ENCODE data around the gene PARD3. TPM values are rescaled to one million over a fixed set of nuclear protein-coding genes. Genes with fewer than 3 reads are reported as not detected.

PARD3 gene
- total and polyA plus RNA-seq, 10 of the 15 experiments (the other 5 are each of a cell fraction or from before 2014, with no cell fraction given), result 2.6 to 43.1 (median 13.9) TPM

- no peaks in the 10 kb centered on the region for H3K79me2 ChIP-seq (ENCODE audit: control insufficient read depth, insufficient read depth, low read length)
- no peaks in the 10 kb centered on the region for H3K9me3 ChIP-seq (replicated peaks; ENCODE audit: control insufficient read depth, insufficient read depth, low read length)
- no peak for FAIRE-seq
- no peak overlapping the region for H2AFZ ChIP-seq (ENCODE audit: control insufficient read depth, low read depth, low read length)
- intact Hi-C loops (cut with micrococcal nuclease; ENCODE audit: unreplicated experiment), result no loop called here
- POLR2A ChIA-PET, result interaction anchor here (0.9 to 1.3 kb wide), 4 partner anchors 13 to 73 kb away, joined by 3 to 8 read pairs (median 3); no protein-coding TSS in a partner anchor
- no peaks in the 10 kb centered on the region for H3K4me1 ChIP-seq (ENCODE audit: control insufficient read depth, insufficient read depth, low read length)
- peaks cover 0 to 11% of the 10 kb centered on the region in 2 experiments; a peak in 2 of 4 replicates for H3K27me3 ChIP-seq (replicated peaks in 1 of 2; ENCODE audit: control insufficient read depth in 2 of 2, insufficient read depth in 2 of 2, low read length in 1 of 2)
- CTCF ChIA-PET, result interaction anchor here (1.4 to 9.8 kb wide), 3 partner anchors 13 to 69 kb away, joined by 4 to 90 read pairs (median 54); no protein-coding TSS in a partner anchor
- no peak for DNase-seq (ENCODE audit: low read depth, low spot score)
- RAD21 ChIA-PET (ENCODE audit: unreplicated experiment), result interaction anchor here (0.7 to 3.5 kb wide), 11 partner anchors 9 to 65 kb away, joined by 3 to 18 read pairs (median 4); no protein-coding TSS in a partner anchor
- H3K27ac ChIP-seq (ENCODE audit: control insufficient read depth, insufficient read depth), result no peak overlapping the region
- SMC1A ChIA-PET (ENCODE audit: uncharacterized antibody, unreplicated experiment), result interaction anchor here (0.8 to 7.3 kb wide), 9 partner anchors 9 to 72 kb away, joined by 3 to 56 read pairs (median 4); no protein-coding TSS in a partner anchor
- H3K9ac ChIP-seq (ENCODE audit: control insufficient read depth, insufficient read depth, low read length), result no peak overlapping the region
- ATAC-seq, result peak; percentile 57
- no peaks in the 10 kb centered on the region for H4K20me1 ChIP-seq (ENCODE audit: control insufficient read depth, insufficient read depth)
- WGBS (ENCODE audit: insufficient coverage, insufficient replicate concordance, low lambda C conversion rate, missing lambda C conversion rate), result 27% methylated on average over 7 of the region's 7 CpGs
- H3K4me2 ChIP-seq (ENCODE audit: control insufficient read depth, insufficient read depth), result no peak overlapping the region
- no peak overlapping the region for H3K4me3 ChIP-seq
- H3K36me3 ChIP-seq (ENCODE audit: control insufficient read depth in 2 of 2, insufficient read depth in 2 of 2, low read length in 1 of 2), result no peaks in the 10 kb centered on the region
- BruUV-seq (replicated peaks), result no TSS peak
- in situ Hi-C loops (cut with MboI), result no loop called here
- no peak for TF ChIP-seq NFXL1 (IDR thresholded peaks at IDR 0.05; ENCODE audit: borderline replicate concordance)
- TF ChIP-seq ZNF217 (IDR thresholded peaks at IDR 0.05), result no peak
- TF ChIP-seq, protein P1, sequence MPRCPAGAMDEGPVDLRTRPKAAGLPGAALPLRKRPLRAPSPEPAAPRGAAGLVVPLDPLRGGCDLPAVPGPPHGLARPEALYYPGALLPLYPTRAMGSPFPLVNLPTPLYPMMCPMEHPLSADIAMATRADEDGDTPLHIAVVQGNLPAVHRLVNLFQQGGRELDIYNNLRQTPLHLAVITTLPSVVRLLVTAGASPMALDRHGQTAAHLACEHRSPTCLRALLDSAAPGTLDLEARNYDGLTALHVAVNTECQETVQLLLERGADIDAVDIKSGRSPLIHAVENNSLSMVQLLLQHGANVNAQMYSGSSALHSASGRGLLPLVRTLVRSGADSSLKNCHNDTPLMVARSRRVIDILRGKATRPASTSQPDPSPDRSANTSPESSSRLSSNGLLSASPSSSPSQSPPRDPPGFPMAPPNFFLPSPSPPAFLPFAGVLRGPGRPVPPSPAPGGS (IDR thresholded peaks at IDR 0.05; ENCODE audit: borderline replicate concordance, insufficient read depth, low read depth, low read length, poor library complexity, severe bottlenecking), result no peak
- no peak for TF ChIP-seq SMAD5 (IDR thresholded peaks at IDR 0.05; ENCODE audit: low read depth)
- TF ChIP-seq, protein P2, sequence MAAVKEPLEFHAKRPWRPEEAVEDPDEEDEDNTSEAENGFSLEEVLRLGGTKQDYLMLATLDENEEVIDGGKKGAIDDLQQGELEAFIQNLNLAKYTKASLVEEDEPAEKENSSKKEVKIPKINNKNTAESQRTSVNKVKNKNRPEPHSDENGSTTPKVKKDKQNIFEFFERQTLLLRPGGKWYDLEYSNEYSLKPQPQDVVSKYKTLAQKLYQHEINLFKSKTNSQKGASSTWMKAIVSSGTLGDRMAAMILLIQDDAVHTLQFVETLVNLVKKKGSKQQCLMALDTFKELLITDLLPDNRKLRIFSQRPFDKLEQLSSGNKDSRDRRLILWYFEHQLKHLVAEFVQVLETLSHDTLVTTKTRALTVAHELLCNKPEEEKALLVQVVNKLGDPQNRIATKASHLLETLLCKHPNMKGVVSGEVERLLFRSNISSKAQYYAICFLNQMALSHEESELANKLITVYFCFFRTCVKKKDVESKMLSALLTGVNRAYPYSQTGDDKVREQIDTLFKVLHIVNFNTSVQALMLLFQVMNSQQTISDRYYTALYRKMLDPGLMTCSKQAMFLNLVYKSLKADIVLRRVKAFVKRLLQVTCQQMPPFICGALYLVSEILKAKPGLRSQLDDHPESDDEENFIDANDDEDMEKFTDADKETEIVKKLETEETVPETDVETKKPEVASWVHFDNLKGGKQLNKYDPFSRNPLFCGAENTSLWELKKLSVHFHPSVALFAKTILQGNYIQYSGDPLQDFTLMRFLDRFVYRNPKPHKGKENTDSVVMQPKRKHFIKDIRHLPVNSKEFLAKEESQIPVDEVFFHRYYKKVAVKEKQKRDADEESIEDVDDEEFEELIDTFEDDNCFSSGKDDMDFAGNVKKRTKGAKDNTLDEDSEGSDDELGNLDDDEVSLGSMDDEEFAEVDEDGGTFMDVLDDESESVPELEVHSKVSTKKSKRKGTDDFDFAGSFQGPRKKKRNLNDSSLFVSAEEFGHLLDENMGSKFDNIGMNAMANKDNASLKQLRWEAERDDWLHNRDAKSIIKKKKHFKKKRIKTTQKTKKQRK (IDR thresholded peaks at IDR 0.05; ENCODE audit: low read depth, low read length), result no peak
- no peak for TF ChIP-seq NBN (IDR thresholded peaks at IDR 0.05)
- TF ChIP-seq NFYA (IDR thresholded peaks at IDR 0.05; ENCODE audit: borderline replicate concordance, low read depth, low read length), result no peak
- no peak for TF ChIP-seq ZNF24 (IDR thresholded peaks at IDR 0.05)
- no peak for TF ChIP-seq BCLAF1 (IDR thresholded peaks at IDR 0.05)
- TF ChIP-seq, protein P3, sequence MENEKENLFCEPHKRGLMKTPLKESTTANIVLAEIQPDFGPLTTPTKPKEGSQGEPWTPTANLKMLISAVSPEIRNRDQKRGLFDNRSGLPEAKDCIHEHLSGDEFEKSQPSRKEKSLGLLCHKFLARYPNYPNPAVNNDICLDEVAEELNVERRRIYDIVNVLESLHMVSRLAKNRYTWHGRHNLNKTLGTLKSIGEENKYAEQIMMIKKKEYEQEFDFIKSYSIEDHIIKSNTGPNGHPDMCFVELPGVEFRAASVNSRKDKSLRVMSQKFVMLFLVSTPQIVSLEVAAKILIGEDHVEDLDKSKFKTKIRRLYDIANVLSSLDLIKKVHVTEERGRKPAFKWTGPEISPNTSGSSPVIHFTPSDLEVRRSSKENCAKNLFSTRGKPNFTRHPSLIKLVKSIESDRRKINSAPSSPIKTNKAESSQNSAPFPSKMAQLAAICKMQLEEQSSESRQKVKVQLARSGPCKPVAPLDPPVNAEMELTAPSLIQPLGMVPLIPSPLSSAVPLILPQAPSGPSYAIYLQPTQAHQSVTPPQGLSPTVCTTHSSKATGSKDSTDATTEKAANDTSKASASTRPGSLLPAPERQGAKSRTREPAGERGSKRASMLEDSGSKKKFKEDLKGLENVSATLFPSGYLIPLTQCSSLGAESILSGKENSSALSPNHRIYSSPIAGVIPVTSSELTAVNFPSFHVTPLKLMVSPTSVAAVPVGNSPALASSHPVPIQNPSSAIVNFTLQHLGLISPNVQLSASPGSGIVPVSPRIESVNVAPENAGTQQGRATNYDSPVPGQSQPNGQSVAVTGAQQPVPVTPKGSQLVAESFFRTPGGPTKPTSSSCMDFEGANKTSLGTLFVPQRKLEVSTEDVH (IDR thresholded peaks at IDR 0.05; ENCODE audit: low read depth, partially characterized antibody), result no peak
- TF ChIP-seq LARP7 (IDR thresholded peaks at IDR 0.05), result no peak
Observed at GRCh38 chr10:34737772-34738169, 77.3 kb downstream of the PARD3 start.

Measured in GM12878 (cell line).